Activated naive CD4-positive, alpha-beta T cell treated with anti-CD3 and anti-CD28 coated beads, Interleukin-2, amount 50 U/mL, for 72 hours (primary cell): ENCODE data around the gene ZMYND8. TPM values are rescaled to one million over a fixed set of nuclear protein-coding genes. Genes with fewer than 3 reads are reported as not detected.

Experiments
- ATAC-seq, 2 donors: fragments of 150-1000 bp; cut with Tn5 transposase; 2 replicates each; pipeline ENCODE4 v1.10.0; 2021; ENCODE audit warnings: mild to moderate bottlenecking in 2 of 2, moderate library complexity in 2 of 2
- DNase-seq, 2 donors: peaks; one replicate each; pipeline ENCODE4 v3.0.0; 2021 to 2022; ENCODE audit warnings: low spot score in 2 of 2
- H3K27ac Mint-ChIP-seq, 2 donors: one replicate each; pipeline ENCODE4 v1.8.0; 2022; ENCODE audit warnings: mild to moderate bottlenecking in 2 of 2, mixed read lengths in 2 of 2
- H3K36me3 Mint-ChIP-seq, 2 donors: one replicate each; pipeline ENCODE4 v1.8.0; 2022; ENCODE audit warnings: mixed read lengths in 2 of 2
- H3K9me3 Mint-ChIP-seq, 2 donors: one replicate each; pipeline ENCODE4 v1.8.0; 2022; ENCODE audit warnings: mixed read lengths in 2 of 2
- total RNA-seq, 2 donors: library from RNA; stranded (reverse); gene quantifications; one replicate each; pipeline ENCODE4 v1.2.3, GENCODE V29; 2022

Gene ZMYND8
- total RNA-seq, 2 donors from 2014 or later: 35.7 to 46.4 TPM

- no peak for ATAC-seq
- H3K36me3 Mint-ChIP-seq: peaks cover 21 to 27% of the 10 kb centered on the region in 2 donors
- peak overlapping the region; percentile 94 to 99 for H3K27ac Mint-ChIP-seq
- H3K9me3 Mint-ChIP-seq: no peaks in the 10 kb centered on the region
- DNase-seq: no peak
These were observed 2.4 kb upstream of the ZMYND8 start for GRCh38 chr20:47358672-47359529.

GRCh38 chr20:47358039-47358671 is 1.7 kb upstream of the ZMYND8 start:
- H3K36me3 Mint-ChIP-seq: peaks cover 21 to 27% of the 10 kb centered on the region in 2 donors
- peak overlapping the region; percentile 98 to 99 for H3K27ac Mint-ChIP-seq
- DNase-seq (no peak), ATAC-seq (no peak)
- H3K9me3 Mint-ChIP-seq: no peaks in the 10 kb centered on the region

- ATAC-seq (peak; percentile 23 to 60), DNase-seq (peak; percentile 61 to 80)
- H3K9me3 Mint-ChIP-seq: no peaks in the 10 kb centered on the region
- H3K27ac Mint-ChIP-seq: peak overlapping the region; percentile 98 to 99
- peaks cover 26 to 27% of the 10 kb centered on the region in 2 donors for H3K36me3 Mint-ChIP-seq
These were observed 968 bp upstream of the ZMYND8 start for GRCh38 chr20:47357296-47358038.

GRCh38 chr20:47356220-47356525 is 326 bp downstream of the ZMYND8 start:
- H3K9me3 Mint-ChIP-seq: no peaks in the 10 kb centered on the region
- ATAC-seq (no peak), DNase-seq (no peak)
- H3K27ac Mint-ChIP-seq: peak overlapping the region; percentile 98 to 99
- peaks cover 27 to 32% of the 10 kb centered on the region in 2 donors for H3K36me3 Mint-ChIP-seq

GRCh38 chr20:47355489-47356219 is 845 bp downstream of the ZMYND8 start:
- peak overlapping the region; percentile 98 to 99 for H3K27ac Mint-ChIP-seq
- ATAC-seq (peak in 1 of 2 donors; percentile 12), DNase-seq (no peak)
- no peaks in the 10 kb centered on the region for H3K9me3 Mint-ChIP-seq
- H3K36me3 Mint-ChIP-seq: peaks cover 27 to 32% of the 10 kb centered on the region in 2 donors

- no peak for DNase-seq
- Mint-ChIP-seq H3K9me3 (no peaks in the 10 kb centered on the region), H3K27ac (peak overlapping the region; percentile 91 to 99), H3K36me3 (peaks cover 27 to 32% of the 10 kb centered on the region in 2 donors)
- peak; percentile 9 to 18 for ATAC-seq
These were observed 1.6 kb downstream of the ZMYND8 start for GRCh38 chr20:47354714-47355488.

GRCh38 chr20:47354464-47354713 is 2.1 kb downstream of the ZMYND8 start:
- ATAC-seq (no peak), DNase-seq (no peak)
- Mint-ChIP-seq H3K27ac (peak overlapping the region in 1 of 2 donors; percentile 99), H3K9me3 (no peaks in the 10 kb centered on the region), H3K36me3 (peaks cover 27 to 32% of the 10 kb centered on the region in 2 donors)

- Mint-ChIP-seq H3K27ac (peak overlapping the region; percentile 70 to 99), H3K9me3 (no peaks in the 10 kb centered on the region), H3K36me3 (peaks cover 27 to 32% of the 10 kb centered on the region in 2 donors)
- ATAC-seq (no peak), DNase-seq (no peak)
These were observed 2.6 kb downstream of the ZMYND8 start for GRCh38 chr20:47353692-47354463.

- DNase-seq: no peak
- peaks cover 27 to 32% of the 10 kb centered on the region in 2 donors for H3K36me3 Mint-ChIP-seq
- no peak for ATAC-seq
- no peaks in the 10 kb centered on the region for H3K9me3 Mint-ChIP-seq
- H3K27ac Mint-ChIP-seq: peak overlapping the region in 1 of 2 donors; percentile 70
These were observed 3.2 kb downstream of the ZMYND8 start for GRCh38 chr20:47353239-47353691.

GRCh38 chr20:47352332-47353238 is 3.9 kb downstream of the ZMYND8 start:
- ATAC-seq (no peak), DNase-seq (no peak)
- Mint-ChIP-seq H3K36me3 (peaks cover 27 to 36% of the 10 kb centered on the region in 2 donors), H3K27ac (peak overlapping the region; percentile 38 to 57), H3K9me3 (no peaks in the 10 kb centered on the region)

GRCh38 chr20:47351643-47352331 is 4.7 kb downstream of the ZMYND8 start:
- H3K27ac Mint-ChIP-seq: peak overlapping the region in 1 of 2 donors; percentile 51
- H3K36me3 Mint-ChIP-seq: peaks cover 27 to 44% of the 10 kb centered on the region in 2 donors
- DNase-seq (no peak), ATAC-seq (no peak)
- H3K9me3 Mint-ChIP-seq: no peaks in the 10 kb centered on the region

- Mint-ChIP-seq H3K9me3 (no peaks in the 10 kb centered on the region), H3K36me3 (peaks cover 20 to 50% of the 10 kb centered on the region in 2 donors), H3K27ac (no peak overlapping the region)
- no peak for DNase-seq
- no peak for ATAC-seq
These were observed 5.6 kb downstream of the ZMYND8 start for GRCh38 chr20:47350691-47351545.

GRCh38 chr20:47350181-47350550 is 6.3 kb downstream of the ZMYND8 start:
- Mint-ChIP-seq H3K27ac (no peak overlapping the region), H3K36me3 (peaks cover 13 to 45% of the 10 kb centered on the region in 2 donors), H3K9me3 (no peaks in the 10 kb centered on the region)
- ATAC-seq (peak; percentile 15 to 48), DNase-seq (no peak)
